MCF 10A (cell line): ENCODE measurements around the gene ASGR2. TPM values are rescaled to one million over a fixed set of nuclear protein-coding genes. Genes with fewer than 3 reads are reported as not detected.

ENCODE experiments used
- BruUV-seq: library from RNA; stranded (reverse); fragments of 400-500 nt; replicated peaks from 2 replicates; lab custom pipeline; 2021; lab: Mats Ljungman, UMichigan
- CTCF ChIA-PET: fragments of 300-600 bp; sonication (Branson Sonifier 250); formaldehyde crosslinking; extraction: SDS; loops from one replicate; lab custom pipeline; 2021; ENCODE audit warnings: antibody characterized with exemption, inconsistent platforms; lab: Yijun Ruan, JAX
- POLR2A ChIA-PET: fragments of 300-600, 350-650 bp; sonication (Branson Sonifier 250); formaldehyde crosslinking; extraction: SDS; loops from one replicate; lab custom pipeline; 2020; ENCODE audit warnings: antibody characterized with exemption, inconsistent platforms; lab: Yijun Ruan, JAX
- DNase-seq: peaks from one replicate; pipeline ENCODE4 v3.0.0-alpha.2; 2018; ENCODE audit not compliant: unreplicated experiment
- H3K27ac Mint-ChIP-seq: one replicate; pipeline ENCODE4 v1.8.0; 2022; ENCODE audit warnings: mild to moderate bottlenecking, low read depth, mixed read lengths; ENCODE audit not compliant: unreplicated experiment
- H3K27me3 Mint-ChIP-seq: one replicate; pipeline ENCODE4 v1.8.0; 2022; ENCODE audit warnings: mixed read lengths; ENCODE audit not compliant: insufficient read depth, unreplicated experiment
- H3K36me3 Mint-ChIP-seq: one replicate; pipeline ENCODE4 v1.8.0; 2022; ENCODE audit warnings: mild to moderate bottlenecking, moderate library complexity, mixed read lengths; ENCODE audit not compliant: insufficient read depth, unreplicated experiment
- H3K4me1 Mint-ChIP-seq: one replicate; pipeline ENCODE4 v1.8.0; 2022; ENCODE audit warnings: mixed read lengths; ENCODE audit not compliant: insufficient read depth, unreplicated experiment
- H3K4me3 Mint-ChIP-seq: one replicate; pipeline ENCODE4 v1.8.0; 2022; ENCODE audit warnings: mild to moderate bottlenecking, moderate library complexity, mixed read lengths; ENCODE audit not compliant: unreplicated experiment
- H3K9me3 Mint-ChIP-seq: one replicate; pipeline ENCODE4 v1.8.0; 2022; ENCODE audit warnings: mixed read lengths; ENCODE audit not compliant: unreplicated experiment
- CTCF ChIP-seq: fragments of 200-600 bp; IDR thresholded peaks from one replicate; pipeline ENCODE4 v1.8.0; 2022; ENCODE audit warnings: antibody characterized with exemption, mild to moderate bottlenecking; ENCODE audit not compliant: unreplicated experiment
- intact Hi-C: fragments of 100-400 bp; cut with micrococcal nuclease; formaldehyde crosslinking; loops from 2 replicates; pipeline ENCODE4 v1.14.1; 2022
- total RNA-seq: library from RNA; stranded (reverse); gene quantifications from 2 replicates; pipeline ENCODE4 v1.2.3, GENCODE V29; 2022

The ASGR2 gene
- total RNA-seq, 1 experiment from 2014 or later = not detected

- H3K27ac Mint-ChIP-seq = no peak overlapping the region
- no TSS peak for BruUV-seq
- TF ChIP-seq CTCF = no peak
- CTCF ChIA-PET = no interaction called here
- H3K36me3 Mint-ChIP-seq = no peaks in the 10 kb centered on the region
- no peaks in the 10 kb centered on the region for H3K27me3 Mint-ChIP-seq
- no peaks in the 10 kb centered on the region for H3K9me3 Mint-ChIP-seq
- POLR2A ChIA-PET = no interaction called here
- no peak for DNase-seq
- H3K4me3 Mint-ChIP-seq = no peak overlapping the region
- no peaks in the 10 kb centered on the region for H3K4me1 Mint-ChIP-seq
- intact Hi-C loops = no loop called here
Measured at GRCh38 chr17:7109461-7110322, 4.9 kb downstream of the ASGR2 start.

- no TSS peak for BruUV-seq
- no peak for TF ChIP-seq CTCF
- ChIA-PET POLR2A (no interaction called here), CTCF (no interaction called here)
- H3K36me3 Mint-ChIP-seq = no peaks in the 10 kb centered on the region
- no peak overlapping the region for H3K27ac Mint-ChIP-seq
- peaks cover under 1% of the 10 kb centered on the region for H3K27me3 Mint-ChIP-seq
- intact Hi-C loops = no loop called here
- DNase-seq = no peak
- no peaks in the 10 kb centered on the region for H3K9me3 Mint-ChIP-seq
- H3K4me1 Mint-ChIP-seq = no peaks in the 10 kb centered on the region
- no peak overlapping the region for H3K4me3 Mint-ChIP-seq
Measured at GRCh38 chr17:7108981-7109380, 5.6 kb downstream of the ASGR2 start.

- Mint-ChIP-seq H3K9me3 (no peaks in the 10 kb centered on the region), H3K27me3 (peaks cover 5% of the 10 kb centered on the region), H3K4me3 (no peak overlapping the region), H3K4me1 (no peaks in the 10 kb centered on the region), H3K36me3 (no peaks in the 10 kb centered on the region), H3K27ac (no peak overlapping the region)
- no peak for DNase-seq
- ChIA-PET POLR2A (no interaction called here), CTCF (interaction anchor here (0.5 to 0.7 kb wide), 2 partner anchors 62 to 119 kb away, joined by 3 read pairs; no protein-coding TSS in a partner anchor)
- no TSS peak for BruUV-seq
- TF ChIP-seq CTCF = no peak
- intact Hi-C loops = no loop called here
Measured at GRCh38 chr17:7108560-7108925, 6.1 kb downstream of the ASGR2 start.

- TF ChIP-seq CTCF = no peak
- Mint-ChIP-seq H3K36me3 (no peaks in the 10 kb centered on the region), H3K9me3 (no peaks in the 10 kb centered on the region), H3K4me1 (no peaks in the 10 kb centered on the region), H3K4me3 (no peak overlapping the region), H3K27me3 (peaks cover 10% of the 10 kb centered on the region), H3K27ac (no peak overlapping the region)
- intact Hi-C loops = no loop called here
- POLR2A ChIA-PET = no interaction called here
- DNase-seq = no peak
- BruUV-seq = no TSS peak
- CTCF ChIA-PET = interaction anchor here (0.5 to 0.7 kb wide), 2 partner anchors 61 to 119 kb away, joined by 3 read pairs; no protein-coding TSS in a partner anchor
Measured at GRCh38 chr17:7107795-7108559, 6.6 kb downstream of the ASGR2 start.
